KMS-11 (cell line): ENCODE data around the gene ST6GALNAC4.
A peak's percentile ranks its signal among the peaks of the same experiment; 100 is the strongest.

Experiments used
- H2AFZ ChIP-seq: fragments of 200-600 bp; sonication (generic); 2 replicates; pipeline ENCODE4 v1.6.1; 2016; ENCODE audit warnings: antibody characterized with exemption, mixed run types, low read depth
- H3K27ac ChIP-seq: fragments of 200-600 bp; sonication (generic); 2 replicates; pipeline ENCODE4 v1.6.1; 2016; ENCODE audit warnings: mild to moderate bottlenecking, mixed run types
- H3K27me3 ChIP-seq: fragments of 200-600 bp; sonication (generic); 2 replicates; pipeline ENCODE4 v1.6.1; 2017; ENCODE audit warnings: mild to moderate bottlenecking, low read depth, mixed run types, moderate library complexity; ENCODE audit not compliant: insufficient read depth
- H3K36me3 ChIP-seq: fragments of 200-600 bp; sonication (generic); 2 replicates; pipeline ENCODE4 v1.6.1; 2017; ENCODE audit warnings: mild to moderate bottlenecking, mixed run types; ENCODE audit not compliant: insufficient read depth
- H3K4me1 ChIP-seq: fragments of 200-600 bp; sonication (generic); 2 replicates; pipeline ENCODE4 v1.6.1; 2016; ENCODE audit warnings: mild to moderate bottlenecking, low read depth, mixed run types; ENCODE audit not compliant: poor library complexity, severe bottlenecking
- H3K4me2 ChIP-seq: fragments of 200-600 bp; sonication (generic); 2 replicates; pipeline ENCODE4 v1.7.0; 2016; ENCODE audit warnings: mild to moderate bottlenecking, mixed run types
- H3K4me3 ChIP-seq: fragments of 200-600 bp; sonication (generic); IDR thresholded peaks from 2 replicates; pipeline ENCODE4 v1.6.1; 2017; ENCODE audit warnings: low read depth, low read length, mixed read lengths; ENCODE audit not compliant: insufficient read depth
- H3K79me2 ChIP-seq: fragments of 200-600 bp; sonication (generic); 2 replicates; pipeline ENCODE4 v1.6.1; 2016; ENCODE audit warnings: low read depth, mixed run types; ENCODE audit not compliant: insufficient read depth
- H3K9ac ChIP-seq: fragments of 200-600 bp; sonication (generic); 2 replicates; pipeline ENCODE4 v1.6.1; 2016; ENCODE audit warnings: mild to moderate bottlenecking, mixed run types
- H4K20me1 ChIP-seq: fragments of 200-600 bp; sonication (generic); 2 replicates; pipeline ENCODE4 v1.6.1; 2016; ENCODE audit warnings: mild to moderate bottlenecking, mixed run types; ENCODE audit not compliant: insufficient read depth
- CTCF ChIP-seq: fragments of 200-600 bp; sonication (generic); conservative IDR thresholded peaks from 2 replicates; pipeline ENCODE4 v1.6.1; 2017; ENCODE audit warnings: low read depth, mild to moderate bottlenecking, antibody characterized with exemption, low read length, moderate library complexity, mixed read lengths

ST6GALNAC4 gene

GRCh38 chr9:127959841-127960409 lies 43.1 kb upstream of the ST6GALNAC4 start:
- TF ChIP-seq CTCF: no peak
- H3K27ac ChIP-seq: no peak overlapping the region
- H3K9ac ChIP-seq: no peak overlapping the region
- no peaks in the 10 kb centered on the region for H3K27me3 ChIP-seq
- H3K36me3 ChIP-seq: no peaks in the 10 kb centered on the region
- H3K4me1 ChIP-seq: peaks cover 31% of the 10 kb centered on the region
- H3K79me2 ChIP-seq: peaks cover 8% of the 10 kb centered on the region; the same call in 1 of the 2 replicates
- H3K4me3 ChIP-seq: no peak overlapping the region
- H4K20me1 ChIP-seq: no peaks in the 10 kb centered on the region
- H2AFZ ChIP-seq: no peak overlapping the region
- H3K4me2 ChIP-seq: no peak overlapping the region

- Histone ChIP-seq H3K27ac (no peak overlapping the region), H2AFZ (no peak overlapping the region), H3K27me3 (no peaks in the 10 kb centered on the region), H3K36me3 (no peaks in the 10 kb centered on the region), H3K79me2 (peaks cover 8% of the 10 kb centered on the region; the same call in 1 of the 2 replicates), H3K4me3 (no peak overlapping the region), H3K4me1 (peaks cover 36% of the 10 kb centered on the region), H4K20me1 (no peaks in the 10 kb centered on the region), H3K4me2 (no peak overlapping the region), H3K9ac (no peak overlapping the region)
- no peak for TF ChIP-seq CTCF
Measured at GRCh38 chr9:127959398-127959797, 42.6 kb upstream of the ST6GALNAC4 start.

GRCh38 chr9:127958728-127959127 lies 41.9 kb upstream of the ST6GALNAC4 start:
- no peak for TF ChIP-seq CTCF
- peaks cover 43% of the 10 kb centered on the region for H3K4me1 ChIP-seq
- no peaks in the 10 kb centered on the region for H4K20me1 ChIP-seq

GRCh38 chr9:127955294-127956015 lies 38.6 kb upstream of the ST6GALNAC4 start:
- Histone ChIP-seq H3K4me1 (peaks cover 39% of the 10 kb centered on the region), H4K20me1 (no peaks in the 10 kb centered on the region)

More at GRCh38 chr9:127958728-127959127, 41.9 kb upstream of the ST6GALNAC4 start:
- no peak overlapping the region for H3K4me2 ChIP-seq
- H3K79me2 ChIP-seq: peaks cover 8% of the 10 kb centered on the region; the same call in 1 of the 2 replicates
- H3K4me3 ChIP-seq: no peak overlapping the region
- H2AFZ ChIP-seq: no peak overlapping the region
- H3K9ac ChIP-seq: no peak overlapping the region
- no peaks in the 10 kb centered on the region for H3K27me3 ChIP-seq
- H3K36me3 ChIP-seq: no peaks in the 10 kb centered on the region
- H3K27ac ChIP-seq: no peak overlapping the region

More at GRCh38 chr9:127955294-127956015, 38.6 kb upstream of the ST6GALNAC4 start:
- Histone ChIP-seq H3K4me3 (no peak overlapping the region), H3K27ac (peak overlapping the region; percentile 47; the same call in 1 of the 2 replicates), H3K27me3 (no peaks in the 10 kb centered on the region), H3K79me2 (no peaks in the 10 kb centered on the region; the same call in 1 of the 2 replicates), H2AFZ (no peak overlapping the region), H3K36me3 (no peaks in the 10 kb centered on the region), H3K9ac (no peak overlapping the region), H3K4me2 (peak overlapping the region; percentile 66)
- TF ChIP-seq CTCF: peak; percentile 80
